ENCODE data around the gene FTL.
"Not testable (repeated sequence)": the region's sequence is repeated elsewhere in the genome, so short reads cannot be mapped to it uniquely, and the experiment has no call there.

The FTL gene

GRCh38 chr19:48965040-48965805 lies at the start of gene FTL:
TSS of gene FTL (plus strand) at chr19:48965309. CDS start at chr19:48965508, 199 bp downstream.
- peak; percentile 88 to 91 for DNase-seq

GRCh38 chr19:48915757-48916156 lies 49.4 kb upstream of the FTL start:
- no peak for DNase-seq

GRCh38 chr19:48918071-48918470 lies 47.0 kb upstream of the FTL start:
- no peak for DNase-seq

- DNase-seq = no peak
These were observed 46.3 kb upstream of the FTL start for GRCh38 chr19:48918801-48919247.

- not testable (repeated sequence) for DNase-seq
These were observed 45.8 kb upstream of the FTL start for GRCh38 chr19:48919271-48919670.

- no peak for DNase-seq
These were observed 44.2 kb upstream of the FTL start for GRCh38 chr19:48920949-48921348.

GRCh38 chr19:48921721-48922500 lies 43.2 kb upstream of the FTL start:
- DNase-seq = no peak

- no peak for DNase-seq
These were observed 42.3 kb upstream of the FTL start for GRCh38 chr19:48922548-48923490.

- DNase-seq = no peak
These were observed 39.8 kb upstream of the FTL start for GRCh38 chr19:48925240-48925843.

GRCh38 chr19:48925890-48926289 lies 39.2 kb upstream of the FTL start:
- not testable (repeated sequence) for DNase-seq

GRCh38 chr19:48926909-48927308 lies 38.2 kb upstream of the FTL start:
- DNase-seq = no peak

GRCh38 chr19:48927692-48928091 lies 37.4 kb upstream of the FTL start:
- not testable (repeated sequence) for DNase-seq

- DNase-seq = no peak
These were observed 36.7 kb upstream of the FTL start for GRCh38 chr19:48928164-48929025.

- DNase-seq = peak in 1 of 2 donors; percentile 4
These were observed 31.7 kb upstream of the FTL start, which contains the start of gene DHDH for GRCh38 chr19:48933382-48933932. TSS of gene DHDH (plus strand) at chr19:48933699. CDS start at chr19:48933722, 23 bp downstream.

GRCh38 chr19:48934837-48935236 lies 30.3 kb upstream of the FTL start:
- DNase-seq = peak in 1 of 2 donors; percentile 19

- DNase-seq = no peak
These were observed 29.2 kb upstream of the FTL start for GRCh38 chr19:48935864-48936263.

- DNase-seq = no peak
These were observed 26.9 kb upstream of the FTL start for GRCh38 chr19:48938256-48938655.

- DNase-seq = no peak
These were observed 24.2 kb upstream of the FTL start for GRCh38 chr19:48940902-48941301.

GRCh38 chr19:48943081-48943480 lies 22.0 kb upstream of the FTL start:
- no peak for DNase-seq

GRCh38 chr19:48945415-48945814 lies 19.7 kb upstream of the FTL start:
- no peak for DNase-seq

GRCh38 chr19:48945817-48946216 lies 19.3 kb upstream of the FTL start:
- DNase-seq = no peak

Data from bone marrow (tissue), 2 donors.